Gastrocnemius medialis (tissue), 4 donors: ENCODE measurements around the gene L1CAM. TPM values are rescaled to one million over a fixed set of nuclear protein-coding genes. Genes with fewer than 3 reads are reported as not detected.

Experiments used
- ATAC-seq, 2 donors: fragments of 150-250 bp; one replicate each; pipeline ENCODE4 v1.9.1; 2016
- DNase-seq, 2 donors: peaks; one replicate each; pipeline ENCODE4 v3.0.0-alpha.2; 2019
- H3K27ac ChIP-seq, 4 donors: fragments of 200-600 bp; sonication (generic); 1 replicate in 1 of 4; 2 replicates in 3 of 4; pipeline ENCODE4 v1.5.1; 2016 to 2018; ENCODE audit warnings: mild to moderate bottlenecking in 2 of 4, moderate library complexity in 1 of 4
- H3K27me3 ChIP-seq, 3 donors: fragments of 200-600 bp; sonication (generic) in 2 of 3; 1 replicate in 1 of 3; 2 replicates in 2 of 3; pipeline versions ENCODE4 v1.5.1 to v1.6.0; 2016 to 2019; ENCODE audit warnings: mild to moderate bottlenecking in 1 of 3, moderate library complexity in 1 of 3
- H3K36me3 ChIP-seq, 2 donors: fragments of 200-600 bp; sonication (generic) in 1 of 2; one replicate each; pipeline ENCODE4 v1.5.1; 2017 to 2018
- H3K4me1 ChIP-seq, 2 donors: fragments of 200-600 bp; sonication (generic) in 1 of 2; one replicate each; pipeline ENCODE4 v1.5.1; 2016 to 2017; ENCODE audit warnings: mild to moderate bottlenecking in 2 of 2
- H3K4me3 ChIP-seq, 4 donors: fragments of 200-600 bp; sonication (generic) in 3 of 4; 1 replicate in 1 of 4; 2 replicates in 3 of 4; pipeline ENCODE4 v1.5.1; 2016 to 2019; ENCODE audit warnings: mild to moderate bottlenecking in 2 of 4
- H3K9me3 ChIP-seq, 3 donors: fragments of 200-600 bp; sonication (generic) in 2 of 3; 1 replicate in 1 of 3; 2 replicates in 2 of 3; pipeline ENCODE4 v1.5.1; 2016 to 2019
- POLR2A ChIP-seq, 2 donors: fragments of 450-650 bp; IDR thresholded peaks; one replicate each; pipeline ENCODE4 v1.6.1; 2017; ENCODE audit warnings: antibody characterized with exemption in 2 of 2, mild to moderate bottlenecking in 2 of 2, moderate library complexity in 2 of 2
- in situ Hi-C, 4 donors: fragments of 200-750 bp; cut with MboI; loops; one replicate each; pipeline versions ENCODE4 v1.15.0 to v1.8.0; 2017; ENCODE audit warnings: low sequenced_read_pairs in 4 of 4
- intact Hi-C: fragments of 100-400 bp; cut with DNase I; formaldehyde crosslinking; loops from one replicate; pipeline ENCODE4 v1.15.1; 2023; ENCODE audit warnings: low total_unique reads
- total RNA-seq, 4 donors: library from RNA; depleted of rRNA; stranded (reverse); fragments of >200 nt; gene quantifications; one replicate each; pipeline versions ENCODE4 v1.1.0 to v1.2.3, GENCODE V29; 2016
- TF ChIP-seq, protein P1 (sequence below), 5 experiments: fragments of 450-650 bp in 3 of 5; fragments of 200-600 bp in 2 of 5; sonication (generic) in 2 of 5; IDR thresholded peaks in 4 of 5; conservative IDR thresholded peaks in 1 of 5; 1 replicate in 4 of 5; 2 replicates in 1 of 5; pipeline ENCODE4 v1.5.1; 2016 to 2019; ENCODE audit warnings: antibody characterized with exemption in 5 of 5, mild to moderate bottlenecking in 3 of 5, moderate library complexity in 3 of 5

L1CAM gene
- total RNA-seq, 4 donors from 2014 or later, result 0.05 to 0.62 (median 0.48) TPM

DNA sequence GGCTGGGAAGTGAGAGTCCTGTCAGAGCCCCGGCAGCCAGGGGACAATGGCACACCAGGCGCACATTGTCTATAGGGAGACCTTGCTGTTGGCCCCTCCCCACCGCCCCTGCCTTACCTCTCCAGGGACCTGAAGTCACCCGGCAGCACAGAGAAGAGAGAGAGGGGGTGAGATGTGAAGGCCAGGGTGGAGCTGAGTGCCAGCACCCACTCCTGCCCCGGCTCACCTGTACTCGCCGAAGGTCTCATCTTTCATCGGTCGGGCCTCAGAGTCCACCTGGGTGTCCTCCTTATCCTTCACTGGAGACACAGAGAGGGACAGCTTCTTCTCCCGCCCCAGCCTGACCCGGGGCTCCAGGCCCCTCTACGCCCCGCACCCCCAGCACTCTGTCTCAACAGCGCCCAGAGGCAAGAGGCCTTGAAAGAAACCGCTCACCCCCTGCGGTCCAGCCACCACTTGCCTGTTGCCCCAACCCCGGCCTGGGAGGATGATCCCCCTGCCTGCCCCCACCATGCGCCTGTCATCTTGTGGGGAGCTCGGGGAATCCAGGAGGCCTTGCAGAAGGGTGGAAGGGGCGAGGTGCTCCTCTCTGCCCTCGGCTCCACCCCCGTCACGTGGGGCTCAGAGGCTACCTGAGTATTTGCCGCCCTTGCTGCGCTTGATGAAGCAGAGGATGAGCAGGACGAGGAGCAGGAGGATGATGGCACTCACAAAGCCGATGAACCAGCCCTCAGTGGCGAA lies 22.6 kb downstream of the L1CAM start:
- no peak for TF ChIP-seq POLR2A (IDR thresholded peaks at IDR 0.05)
- TF ChIP-seq, protein P1, sequence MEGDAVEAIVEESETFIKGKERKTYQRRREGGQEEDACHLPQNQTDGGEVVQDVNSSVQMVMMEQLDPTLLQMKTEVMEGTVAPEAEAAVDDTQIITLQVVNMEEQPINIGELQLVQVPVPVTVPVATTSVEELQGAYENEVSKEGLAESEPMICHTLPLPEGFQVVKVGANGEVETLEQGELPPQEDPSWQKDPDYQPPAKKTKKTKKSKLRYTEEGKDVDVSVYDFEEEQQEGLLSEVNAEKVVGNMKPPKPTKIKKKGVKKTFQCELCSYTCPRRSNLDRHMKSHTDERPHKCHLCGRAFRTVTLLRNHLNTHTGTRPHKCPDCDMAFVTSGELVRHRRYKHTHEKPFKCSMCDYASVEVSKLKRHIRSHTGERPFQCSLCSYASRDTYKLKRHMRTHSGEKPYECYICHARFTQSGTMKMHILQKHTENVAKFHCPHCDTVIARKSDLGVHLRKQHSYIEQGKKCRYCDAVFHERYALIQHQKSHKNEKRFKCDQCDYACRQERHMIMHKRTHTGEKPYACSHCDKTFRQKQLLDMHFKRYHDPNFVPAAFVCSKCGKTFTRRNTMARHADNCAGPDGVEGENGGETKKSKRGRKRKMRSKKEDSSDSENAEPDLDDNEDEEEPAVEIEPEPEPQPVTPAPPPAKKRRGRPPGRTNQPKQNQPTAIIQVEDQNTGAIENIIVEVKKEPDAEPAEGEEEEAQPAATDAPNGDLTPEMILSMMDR (IDR thresholded peaks at IDR 0.05 in 4 of 5, conservative IDR thresholded peaks at IDR 0.05 in 1 of 5), result no peak
- intact Hi-C loops (no loop called here), in situ Hi-C loops (no loop called here)
- Histone ChIP-seq H3K4me1 (no peaks in the 10 kb centered on the region), H3K36me3 (no peaks in the 10 kb centered on the region), H3K9me3 (no peaks in the 10 kb centered on the region), H3K27ac (no peak overlapping the region), H3K4me3 (no peak overlapping the region), H3K27me3 (no peaks in the 10 kb centered on the region)
- ATAC-seq (no peak), DNase-seq (no peak)

DNA sequence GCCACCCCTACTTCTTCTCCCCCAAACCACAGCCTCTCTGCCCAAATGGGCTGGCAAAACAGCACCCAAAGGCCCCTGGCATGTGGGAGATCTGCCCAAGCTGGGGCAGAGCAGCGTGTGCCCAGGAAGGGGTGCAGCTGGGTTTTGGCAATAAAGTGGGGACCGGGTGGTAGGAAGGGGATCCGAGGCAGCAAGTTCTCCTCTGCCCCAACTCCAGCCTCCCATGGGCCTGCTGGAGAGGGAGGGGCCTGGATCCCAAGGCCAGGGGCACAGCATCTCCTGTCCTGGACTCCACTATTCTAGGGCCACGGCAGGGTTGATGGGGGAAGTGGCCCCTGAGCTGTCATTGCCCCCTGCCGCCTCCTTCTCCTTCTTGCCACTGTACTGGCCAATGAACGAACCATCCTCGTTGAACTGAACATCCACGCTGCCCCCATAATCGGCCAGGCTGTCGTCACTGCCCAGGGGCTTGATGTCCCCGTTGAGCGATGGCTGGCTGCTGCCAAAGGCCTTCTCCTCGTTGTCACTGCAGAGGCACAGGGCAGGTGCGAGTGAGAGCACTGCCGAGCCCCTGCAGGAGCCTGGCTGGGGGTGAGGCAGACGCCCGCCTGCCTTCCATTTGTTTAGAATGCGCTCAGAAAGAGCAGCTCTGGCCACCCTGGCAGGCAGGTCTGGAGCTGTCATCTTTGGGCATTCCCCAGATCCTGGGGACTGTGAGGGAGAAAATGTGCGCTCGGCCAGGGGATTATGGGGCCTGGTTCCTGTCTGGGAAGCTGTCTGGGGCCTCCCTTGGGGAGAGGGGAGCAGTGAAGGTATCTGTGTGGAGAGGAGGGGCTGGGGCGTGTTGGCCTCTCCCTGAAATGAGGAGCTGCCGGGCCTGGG lies 23.4 kb downstream of the L1CAM start:
- Histone ChIP-seq H3K27me3 (no peaks in the 10 kb centered on the region), H3K36me3 (no peaks in the 10 kb centered on the region), H3K27ac (no peak overlapping the region), H3K9me3 (no peaks in the 10 kb centered on the region), H3K4me3 (no peak overlapping the region), H3K4me1 (no peaks in the 10 kb centered on the region)
- DNase-seq (no peak), ATAC-seq (no peak)
- TF ChIP-seq, protein P1 (IDR thresholded peaks at IDR 0.05 in 4 of 5, conservative IDR thresholded peaks at IDR 0.05 in 1 of 5), result no peak
- TF ChIP-seq POLR2A (IDR thresholded peaks at IDR 0.05), result no peak
- in situ Hi-C loops (no loop called here), intact Hi-C loops (no loop called here)

DNA sequence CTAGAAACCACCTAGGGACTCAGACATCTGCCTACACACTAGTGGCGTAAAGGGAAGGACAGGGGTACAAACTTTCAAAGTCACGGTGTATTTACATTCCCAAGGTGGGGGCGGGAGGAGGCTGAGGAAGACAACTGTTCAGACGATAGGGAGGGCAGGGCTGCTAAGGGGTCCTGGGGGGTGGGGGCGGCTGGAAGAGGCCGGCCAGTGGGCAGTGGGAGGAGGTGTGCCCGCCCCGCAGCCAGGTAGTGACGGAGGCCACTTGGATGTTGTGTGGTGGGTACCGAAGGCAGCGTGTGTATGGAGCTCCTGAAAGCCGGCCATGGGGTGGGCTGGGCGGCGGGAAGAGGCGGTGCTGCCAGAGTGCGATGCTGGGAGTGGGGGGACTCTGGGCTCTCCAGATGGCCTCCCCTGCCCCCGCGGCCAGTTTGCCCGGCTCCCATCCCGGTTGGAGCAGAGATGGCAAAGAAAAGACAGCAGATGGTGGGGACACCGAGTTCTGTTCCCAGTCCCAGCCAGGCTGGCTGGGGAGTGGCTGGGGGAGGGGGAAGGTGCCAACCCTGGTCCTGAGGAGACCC lies 24.2 kb downstream of the L1CAM start:
- H3K4me3 ChIP-seq, result no peak overlapping the region
- DNase-seq (no peak), ATAC-seq (no peak)
- H3K27ac ChIP-seq, result no peak overlapping the region
- intact Hi-C loops, result no loop called here
- in situ Hi-C loops, result no loop called here
- no peaks in the 10 kb centered on the region for H3K36me3 ChIP-seq
- no peaks in the 10 kb centered on the region for H3K4me1 ChIP-seq
- peaks cover 0 to 1% (median 0%) of the 10 kb centered on the region in 3 donors for H3K27me3 ChIP-seq
- TF ChIP-seq, protein P1 (IDR thresholded peaks at IDR 0.05 in 4 of 5, conservative IDR thresholded peaks at IDR 0.05 in 1 of 5), result no peak
- TF ChIP-seq POLR2A (IDR thresholded peaks at IDR 0.05), result no peak
- no peaks in the 10 kb centered on the region for H3K9me3 ChIP-seq

DNA sequence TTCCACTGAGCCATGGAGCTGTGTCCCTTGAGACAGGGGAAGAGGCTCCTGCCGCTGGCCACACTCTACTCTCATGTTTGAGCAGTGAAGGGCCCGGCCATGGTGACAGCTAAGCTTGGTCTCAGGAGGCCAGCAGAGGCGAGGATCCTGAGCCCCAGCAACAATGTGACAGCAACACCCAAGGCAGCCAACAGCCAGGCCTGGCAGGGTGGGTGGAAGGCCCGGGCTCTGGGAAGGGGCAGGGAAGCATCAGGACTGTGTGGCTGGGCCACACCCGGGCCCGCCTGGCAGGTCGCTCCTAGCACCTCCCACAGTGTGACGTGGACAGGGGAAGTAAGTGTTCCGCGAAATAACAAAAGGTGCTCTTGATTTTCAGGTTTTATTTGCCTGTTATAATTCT lies 24.8 kb downstream of the L1CAM start:
- no peak for DNase-seq
- intact Hi-C loops, result no loop called here
- in situ Hi-C loops, result no loop called here

More for the DNA sequence above, 24.8 kb downstream of the L1CAM start:
- H3K4me3 ChIP-seq, result no peak overlapping the region
- H3K4me1 ChIP-seq, result no peaks in the 10 kb centered on the region
- H3K9me3 ChIP-seq, result no peaks in the 10 kb centered on the region
- no peak for ATAC-seq
- no peak for TF ChIP-seq POLR2A (IDR thresholded peaks at IDR 0.05)
- TF ChIP-seq, protein P1 (IDR thresholded peaks at IDR 0.05 in 4 of 5, conservative IDR thresholded peaks at IDR 0.05 in 1 of 5), result no peak
- peaks cover 0 to 4% (median 0%) of the 10 kb centered on the region in 3 donors for H3K27me3 ChIP-seq
- H3K27ac ChIP-seq, result no peak overlapping the region
- no peaks in the 10 kb centered on the region for H3K36me3 ChIP-seq
